ENCODE results near the gene NHLRC3.

DNA sequence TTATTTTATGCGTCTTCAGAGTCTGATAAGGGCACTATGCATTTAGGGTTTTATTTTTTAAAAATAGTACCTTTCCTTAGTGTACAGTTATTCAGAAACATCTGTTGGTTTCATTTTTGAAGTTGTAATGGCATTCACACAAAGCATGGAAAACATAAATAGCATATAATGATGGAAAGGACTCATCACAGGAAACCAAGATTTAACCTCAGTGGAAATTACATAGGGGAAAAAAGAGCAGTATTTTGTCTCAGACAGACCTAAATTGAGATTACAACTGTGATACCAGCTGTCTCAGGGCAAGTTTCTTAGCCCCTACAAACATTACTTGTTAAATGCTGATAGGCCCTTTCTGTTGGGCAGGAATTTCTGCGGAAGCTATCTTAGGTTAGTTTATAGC is 57.2 kb downstream of the NHLRC3 start:
- no peak for TF ChIP-seq POLR2AphosphoS5 (IDR thresholded peaks at IDR 0.05; ENCODE audit: insufficient read depth in 1 of 2, low read depth in 1 of 2)
- TF ChIP-seq, protein P1, sequence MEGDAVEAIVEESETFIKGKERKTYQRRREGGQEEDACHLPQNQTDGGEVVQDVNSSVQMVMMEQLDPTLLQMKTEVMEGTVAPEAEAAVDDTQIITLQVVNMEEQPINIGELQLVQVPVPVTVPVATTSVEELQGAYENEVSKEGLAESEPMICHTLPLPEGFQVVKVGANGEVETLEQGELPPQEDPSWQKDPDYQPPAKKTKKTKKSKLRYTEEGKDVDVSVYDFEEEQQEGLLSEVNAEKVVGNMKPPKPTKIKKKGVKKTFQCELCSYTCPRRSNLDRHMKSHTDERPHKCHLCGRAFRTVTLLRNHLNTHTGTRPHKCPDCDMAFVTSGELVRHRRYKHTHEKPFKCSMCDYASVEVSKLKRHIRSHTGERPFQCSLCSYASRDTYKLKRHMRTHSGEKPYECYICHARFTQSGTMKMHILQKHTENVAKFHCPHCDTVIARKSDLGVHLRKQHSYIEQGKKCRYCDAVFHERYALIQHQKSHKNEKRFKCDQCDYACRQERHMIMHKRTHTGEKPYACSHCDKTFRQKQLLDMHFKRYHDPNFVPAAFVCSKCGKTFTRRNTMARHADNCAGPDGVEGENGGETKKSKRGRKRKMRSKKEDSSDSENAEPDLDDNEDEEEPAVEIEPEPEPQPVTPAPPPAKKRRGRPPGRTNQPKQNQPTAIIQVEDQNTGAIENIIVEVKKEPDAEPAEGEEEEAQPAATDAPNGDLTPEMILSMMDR (IDR thresholded peaks at IDR 0.05): no peak

All from vagina (tissue), 2 donors.